ENCODE results near the gene RLIM. TPM values are rescaled to one million over a fixed set of nuclear protein-coding genes. Genes with fewer than 3 reads are reported as not detected.

The RLIM gene
- 13.6 to 17.4 TPM (median 15.8 TPM) in 5 replicates for total RNA-seq (2022; extraction: Qiagen RNA extraction)

DNA sequence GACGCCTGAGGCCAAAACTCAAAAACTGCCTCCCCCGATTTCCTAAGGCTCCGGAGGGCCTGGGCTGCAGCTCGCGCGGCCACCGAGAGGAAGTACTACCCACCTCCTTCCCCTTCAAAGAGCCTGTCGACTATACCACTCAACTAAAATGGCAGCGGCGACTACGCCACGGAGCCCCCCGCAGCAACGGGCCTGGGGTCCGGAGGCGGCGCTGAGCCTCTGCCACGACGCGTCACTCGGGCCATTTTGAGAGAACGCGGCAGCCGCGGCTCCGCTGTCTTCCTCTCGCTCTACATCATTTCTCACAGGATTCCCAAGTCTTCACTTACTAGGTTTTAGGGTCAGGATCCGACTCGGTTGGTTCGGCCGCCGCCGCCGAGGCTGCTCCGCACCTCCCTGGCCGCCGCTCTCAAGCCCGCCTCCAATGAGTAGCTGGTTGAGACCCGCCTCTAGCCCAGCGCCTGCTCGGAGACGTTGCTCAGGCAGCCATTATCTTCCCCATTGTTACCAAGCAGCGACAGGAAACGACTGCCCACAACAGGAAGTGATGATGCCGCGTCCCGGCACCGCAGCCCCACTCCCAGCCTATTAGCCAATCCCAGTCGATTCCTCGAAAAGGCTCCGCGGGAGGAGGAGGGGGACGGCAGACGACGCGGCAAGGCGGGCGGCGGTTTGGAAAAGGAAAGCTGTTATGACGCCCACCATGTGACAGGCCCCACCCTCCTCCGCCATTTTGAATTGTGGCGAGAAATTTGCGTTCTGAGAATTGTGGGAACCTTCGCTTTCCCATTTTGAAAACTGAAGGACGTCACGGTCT lies at the start of gene RLIM:
Gene RLIM, minus strand, starts transcription at position 532 of the 817 bp plus-strand sequence. CDS start 18,647 bp downstream, outside the sequence.

Other genes starting within 250 kb of the RLIM start
- gene SLC16A2, start 193.1 kb downstream of the RLIM start, total RNA-seq (2022; extraction: Qiagen RNA extraction), result 24.3 to 31.4 TPM (median 25.6 TPM) in 5 replicates

Data from A549 treated with CORT108297 at 1 μM for 4 hours (cell line).